Left ventricle myocardium inferior (tissue), 1 donor: Measurements from ENCODE around the gene GCC2. TPM values are rescaled to one million over a fixed set of nuclear protein-coding genes. Genes with fewer than 3 reads are reported as not detected.

Experiments used
- DNase-seq: peaks from one replicate; pipeline ENCODE4 v3.0.0-alpha.2; 2020
- H3K27ac ChIP-seq: fragments of 200-600 bp; replicated peaks from 2 replicates; pipeline ENCODE4 v1.8.0; 2021
- H3K27me3 ChIP-seq: fragments of 200-600 bp; 2 replicates; pipeline ENCODE4 v1.8.0; 2021; ENCODE audit warnings: low read depth
- H3K36me3 ChIP-seq: fragments of 200-600 bp; 2 replicates; pipeline ENCODE4 v1.8.0; 2021
- H3K4me1 ChIP-seq: fragments of 200-600 bp; 2 replicates; pipeline ENCODE4 v1.8.0; 2021
- H3K4me3 ChIP-seq: fragments of 200-600 bp; 2 replicates; pipeline ENCODE4 v1.8.0; 2021; ENCODE audit warnings: mild to moderate bottlenecking, moderate library complexity
- H3K9me3 ChIP-seq: fragments of 200-600 bp; replicated peaks from 2 replicates; pipeline ENCODE4 v1.8.0; 2021
- intact Hi-C: fragments of 100-400 bp; cut with micrococcal nuclease; formaldehyde crosslinking; loops from one replicate; pipeline ENCODE4 v1.11.0; 2022
- total RNA-seq: library from RNA; stranded (reverse); fragmentation: NEBNext Ultra II Directional; extraction: Animal tissue kit (Norgen Biotek cat#: 25700); gene quantifications from one replicate; pipeline ENCODE4 v1.2.1, GENCODE V29; 2021
- TF ChIP-seq, protein P1 (sequence below): fragments of 200-600 bp; IDR thresholded peaks from 2 replicates; pipeline ENCODE4 v1.8.0; 2021; ENCODE audit warnings: antibody characterized with exemption, mild to moderate bottlenecking, borderline replicate concordance
- donor health status: DM: no; HTN: yes; CAD: no; lungs with severe emphysema.

The GCC2 gene
- total RNA-seq, 1 donor from 2014 or later = 24.9 TPM

- Histone ChIP-seq H3K4me1 (no peaks in the 10 kb centered on the region), H3K27ac (no peak overlapping the region), H3K9me3 (peaks cover 28% of the 10 kb centered on the region), H3K36me3 (peaks cover 88% of the 10 kb centered on the region), H3K27me3 (no peaks in the 10 kb centered on the region), H3K4me3 (no peak overlapping the region)
- DNase-seq = no peak
- TF ChIP-seq, protein P1, sequence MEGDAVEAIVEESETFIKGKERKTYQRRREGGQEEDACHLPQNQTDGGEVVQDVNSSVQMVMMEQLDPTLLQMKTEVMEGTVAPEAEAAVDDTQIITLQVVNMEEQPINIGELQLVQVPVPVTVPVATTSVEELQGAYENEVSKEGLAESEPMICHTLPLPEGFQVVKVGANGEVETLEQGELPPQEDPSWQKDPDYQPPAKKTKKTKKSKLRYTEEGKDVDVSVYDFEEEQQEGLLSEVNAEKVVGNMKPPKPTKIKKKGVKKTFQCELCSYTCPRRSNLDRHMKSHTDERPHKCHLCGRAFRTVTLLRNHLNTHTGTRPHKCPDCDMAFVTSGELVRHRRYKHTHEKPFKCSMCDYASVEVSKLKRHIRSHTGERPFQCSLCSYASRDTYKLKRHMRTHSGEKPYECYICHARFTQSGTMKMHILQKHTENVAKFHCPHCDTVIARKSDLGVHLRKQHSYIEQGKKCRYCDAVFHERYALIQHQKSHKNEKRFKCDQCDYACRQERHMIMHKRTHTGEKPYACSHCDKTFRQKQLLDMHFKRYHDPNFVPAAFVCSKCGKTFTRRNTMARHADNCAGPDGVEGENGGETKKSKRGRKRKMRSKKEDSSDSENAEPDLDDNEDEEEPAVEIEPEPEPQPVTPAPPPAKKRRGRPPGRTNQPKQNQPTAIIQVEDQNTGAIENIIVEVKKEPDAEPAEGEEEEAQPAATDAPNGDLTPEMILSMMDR = no peak
- intact Hi-C loops = no loop called here
These were observed 10.4 kb downstream of the GCC2 start for GRCh38 chr2:108459441-108459840.

- H3K4me3 ChIP-seq = no peak overlapping the region
- peaks cover 88% of the 10 kb centered on the region for H3K36me3 ChIP-seq
- no peaks in the 10 kb centered on the region for H3K4me1 ChIP-seq
- peaks cover 28% of the 10 kb centered on the region for H3K9me3 ChIP-seq
- no peak overlapping the region for H3K27ac ChIP-seq
- H3K27me3 ChIP-seq = no peaks in the 10 kb centered on the region
- no peak for DNase-seq
- TF ChIP-seq, protein P1 = no peak
- intact Hi-C loops = no loop called here
These were observed 11.5 kb downstream of the GCC2 start for GRCh38 chr2:108460345-108461037.

- no peaks in the 10 kb centered on the region for H3K9me3 ChIP-seq
- intact Hi-C loops = no loop called here
- H3K36me3 ChIP-seq = peaks cover 95% of the 10 kb centered on the region
- H3K27me3 ChIP-seq = no peaks in the 10 kb centered on the region
- no peak overlapping the region for H3K4me3 ChIP-seq
- no peak for DNase-seq
- H3K27ac ChIP-seq = no peak overlapping the region
- no peaks in the 10 kb centered on the region for H3K4me1 ChIP-seq
- TF ChIP-seq, protein P1 = no peak
These were observed 28.1 kb downstream of the GCC2 start for GRCh38 chr2:108477099-108477498.

DNA sequence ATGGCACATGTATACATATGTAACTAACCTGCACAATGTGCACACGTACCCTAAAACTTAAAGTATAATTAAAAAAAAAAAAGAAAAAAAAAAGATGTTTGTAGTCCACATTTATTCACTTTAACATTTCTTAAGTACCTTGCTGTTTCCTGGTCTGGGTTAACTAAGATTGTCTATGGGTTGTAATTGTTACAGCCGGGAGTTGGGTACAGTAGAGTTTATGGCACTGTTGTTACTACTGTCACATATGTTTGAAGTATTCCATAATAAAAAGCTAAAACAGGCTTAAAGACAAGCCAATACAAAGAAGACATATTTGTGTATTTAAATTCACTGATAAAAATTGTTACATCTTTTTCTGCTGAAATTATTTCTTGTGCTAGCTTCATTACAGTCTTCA is 36.2 kb downstream of the GCC2 start:
- Histone ChIP-seq H3K27ac (no peak overlapping the region), H3K4me3 (no peak overlapping the region), H3K27me3 (no peaks in the 10 kb centered on the region), H3K9me3 (no peaks in the 10 kb centered on the region), H3K4me1 (no peaks in the 10 kb centered on the region), H3K36me3 (peaks cover 92% of the 10 kb centered on the region)
- TF ChIP-seq, protein P1 = no peak
- intact Hi-C loops = no loop called here
- no peak for DNase-seq

- DNase-seq = no peak
- H3K36me3 ChIP-seq = peaks cover 98% of the 10 kb centered on the region
- no peaks in the 10 kb centered on the region for H3K27me3 ChIP-seq
- no peaks in the 10 kb centered on the region for H3K9me3 ChIP-seq
- H3K27ac ChIP-seq = no peak overlapping the region
- intact Hi-C loops = no loop called here
- no peaks in the 10 kb centered on the region for H3K4me1 ChIP-seq
- H3K4me3 ChIP-seq = no peak overlapping the region
- TF ChIP-seq, protein P1 = no peak
These were observed 41.6 kb downstream of the GCC2 start for GRCh38 chr2:108490506-108491122.
